Testis (tissue), 2 donors: ENCODE data around the gene TENT4A.

Experiments
- POLR2A ChIP-seq: fragments of 450-650 bp; IDR thresholded peaks from one replicate; pipeline ENCODE4 v1.6.1; 2017; ENCODE audit warnings: antibody characterized with exemption, mild to moderate bottlenecking, moderate library complexity
- TF ChIP-seq, protein P1 (sequence below), 3 experiments: fragments of 450-650 bp in 2 of 3; fragments of 200-600 bp in 1 of 3; sonication (generic) in 1 of 3; IDR thresholded peaks; one replicate each; pipeline ENCODE4 v1.5.1; 2016 to 2019; ENCODE audit warnings: antibody characterized with exemption in 3 of 3, mild to moderate bottlenecking in 2 of 3, moderate library complexity in 1 of 3

DNA sequence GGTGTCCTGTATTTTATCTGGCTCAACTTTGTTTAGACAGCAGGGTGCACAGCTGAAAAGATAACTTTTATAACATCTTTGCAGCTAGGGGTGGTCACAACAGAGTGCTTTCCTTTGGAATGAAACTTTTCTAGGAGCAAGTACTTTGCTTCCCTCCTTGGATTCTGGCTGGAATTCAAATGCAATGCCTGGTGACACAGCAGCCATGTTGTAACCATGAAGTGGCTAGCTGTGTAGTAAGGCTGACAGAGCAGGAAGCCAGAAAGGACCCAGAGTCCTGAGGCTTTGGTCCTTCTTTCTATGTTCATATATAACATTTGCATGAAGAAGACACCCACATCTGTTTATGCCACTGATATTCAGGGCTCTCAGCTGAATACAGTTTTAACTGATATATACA lies 48.1 kb downstream of the TENT4A start:
- TF ChIP-seq, protein P1, sequence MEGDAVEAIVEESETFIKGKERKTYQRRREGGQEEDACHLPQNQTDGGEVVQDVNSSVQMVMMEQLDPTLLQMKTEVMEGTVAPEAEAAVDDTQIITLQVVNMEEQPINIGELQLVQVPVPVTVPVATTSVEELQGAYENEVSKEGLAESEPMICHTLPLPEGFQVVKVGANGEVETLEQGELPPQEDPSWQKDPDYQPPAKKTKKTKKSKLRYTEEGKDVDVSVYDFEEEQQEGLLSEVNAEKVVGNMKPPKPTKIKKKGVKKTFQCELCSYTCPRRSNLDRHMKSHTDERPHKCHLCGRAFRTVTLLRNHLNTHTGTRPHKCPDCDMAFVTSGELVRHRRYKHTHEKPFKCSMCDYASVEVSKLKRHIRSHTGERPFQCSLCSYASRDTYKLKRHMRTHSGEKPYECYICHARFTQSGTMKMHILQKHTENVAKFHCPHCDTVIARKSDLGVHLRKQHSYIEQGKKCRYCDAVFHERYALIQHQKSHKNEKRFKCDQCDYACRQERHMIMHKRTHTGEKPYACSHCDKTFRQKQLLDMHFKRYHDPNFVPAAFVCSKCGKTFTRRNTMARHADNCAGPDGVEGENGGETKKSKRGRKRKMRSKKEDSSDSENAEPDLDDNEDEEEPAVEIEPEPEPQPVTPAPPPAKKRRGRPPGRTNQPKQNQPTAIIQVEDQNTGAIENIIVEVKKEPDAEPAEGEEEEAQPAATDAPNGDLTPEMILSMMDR (IDR thresholded peaks at IDR 0.05): no peak
- TF ChIP-seq POLR2A: no peak
